ENCODE measurements around the gene CDH4. TPM values are rescaled to one million over a fixed set of nuclear protein-coding genes. Genes with fewer than 3 reads are reported as not detected.

The CDH4 gene
- total and polyA plus RNA-seq, 2 donors (not counting 3 experiments of a cell fraction or from before 2014, with no cell fraction given), result 0.17 to 0.51 TPM

DNA sequence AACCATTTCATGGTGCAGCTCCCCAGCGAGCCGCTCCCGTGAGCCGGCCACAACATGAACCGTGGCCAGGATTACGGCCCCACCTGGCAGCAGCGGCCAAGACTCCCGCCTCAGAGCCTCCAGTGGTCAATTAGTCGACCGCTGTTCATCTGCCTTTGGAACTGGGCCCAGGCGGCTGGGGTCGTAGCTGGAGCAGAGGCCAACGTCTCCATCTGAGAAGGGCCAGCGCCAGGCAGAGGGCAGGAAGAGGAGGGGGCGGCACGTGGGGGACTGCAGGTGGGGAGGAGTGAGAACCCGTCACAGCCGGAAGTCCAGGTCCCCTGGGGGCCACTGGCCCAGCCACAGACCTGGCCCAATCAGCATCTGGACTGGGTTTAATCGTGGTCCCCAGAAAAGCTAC lies 629.4 kb downstream of the CDH4 start:
- intact Hi-C loops (cut with micrococcal nuclease), result no loop called here
- no TSS peak for BruUV-seq (replicated peaks)
- no peaks in the 10 kb centered on the region for H3K4me1 ChIP-seq (ENCODE audit: control insufficient read depth, extremely low read depth, insufficient read depth, low read length)
- POLR2A ChIA-PET, result no interaction called here
- H3K36me3 ChIP-seq (ENCODE audit: control insufficient read depth in 2 of 2, extremely low read depth in 1 of 2, insufficient read depth in 2 of 2, low read length in 2 of 2), result no peaks in the 10 kb centered on the region
- no peak overlapping the region for H3K4me3 ChIP-seq (replicated peaks in 1 of 3; ENCODE audit: insufficient read depth in 1 of 3, low read depth in 1 of 3, low read length in 3 of 3)
- H3K9me3 ChIP-seq (replicated peaks; ENCODE audit: control insufficient read depth, insufficient read depth, low read length), result no peaks in the 10 kb centered on the region
- H3K79me2 ChIP-seq (ENCODE audit: control insufficient read depth, insufficient read depth, low read length), result no peaks in the 10 kb centered on the region
- H3K4me2 ChIP-seq (ENCODE audit: insufficient read depth, low read length), result no peak overlapping the region
- no peaks in the 10 kb centered on the region for H4K20me1 ChIP-seq (replicated peaks; ENCODE audit: control insufficient read depth, extremely low read depth, insufficient read depth, low read length)
- H2AFZ ChIP-seq (ENCODE audit: low read depth, low read length), result no peak overlapping the region
- no peak overlapping the region for H3K27ac ChIP-seq (ENCODE audit: insufficient read depth, low read depth, low read length)
- no peaks in the 10 kb centered on the region for H3K27me3 ChIP-seq (ENCODE audit: control insufficient read depth in 2 of 2, insufficient read depth in 2 of 2, low read length in 2 of 2)
- TF ChIP-seq POLR2A (IDR thresholded peaks at IDR 0.05; ENCODE audit: low read depth, low read length) (no peak), JUN (IDR thresholded peaks at IDR 0.05; ENCODE audit: borderline replicate concordance, insufficient read depth, insufficient read length, low read depth) (no peak), EZH2 (IDR thresholded peaks at IDR 0.05; ENCODE audit: borderline replicate concordance, low read depth, low read length, severe bottlenecking) (no peak), MYC (IDR thresholded peaks at IDR 0.05; ENCODE audit: low read depth, low read length) (no peak), GATA2 (IDR thresholded peaks at IDR 0.05; ENCODE audit: insufficient read depth, insufficient read length, low read depth, low read length) (no peak), FOS (IDR thresholded peaks at IDR 0.05; ENCODE audit: borderline replicate concordance, insufficient read depth, low read length) (no peak), POLR2AphosphoS5 (IDR thresholded peaks at IDR 0.05; ENCODE audit: insufficient read depth, low read depth, low read length) (no peak)
- TF ChIP-seq, protein P1, sequence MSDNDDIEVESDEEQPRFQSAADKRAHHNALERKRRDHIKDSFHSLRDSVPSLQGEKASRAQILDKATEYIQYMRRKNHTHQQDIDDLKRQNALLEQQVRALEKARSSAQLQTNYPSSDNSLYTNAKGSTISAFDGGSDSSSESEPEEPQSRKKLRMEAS (IDR thresholded peaks at IDR 0.05; ENCODE audit: insufficient read depth, insufficient read length), result no peak
- TF ChIP-seq, protein P2, sequence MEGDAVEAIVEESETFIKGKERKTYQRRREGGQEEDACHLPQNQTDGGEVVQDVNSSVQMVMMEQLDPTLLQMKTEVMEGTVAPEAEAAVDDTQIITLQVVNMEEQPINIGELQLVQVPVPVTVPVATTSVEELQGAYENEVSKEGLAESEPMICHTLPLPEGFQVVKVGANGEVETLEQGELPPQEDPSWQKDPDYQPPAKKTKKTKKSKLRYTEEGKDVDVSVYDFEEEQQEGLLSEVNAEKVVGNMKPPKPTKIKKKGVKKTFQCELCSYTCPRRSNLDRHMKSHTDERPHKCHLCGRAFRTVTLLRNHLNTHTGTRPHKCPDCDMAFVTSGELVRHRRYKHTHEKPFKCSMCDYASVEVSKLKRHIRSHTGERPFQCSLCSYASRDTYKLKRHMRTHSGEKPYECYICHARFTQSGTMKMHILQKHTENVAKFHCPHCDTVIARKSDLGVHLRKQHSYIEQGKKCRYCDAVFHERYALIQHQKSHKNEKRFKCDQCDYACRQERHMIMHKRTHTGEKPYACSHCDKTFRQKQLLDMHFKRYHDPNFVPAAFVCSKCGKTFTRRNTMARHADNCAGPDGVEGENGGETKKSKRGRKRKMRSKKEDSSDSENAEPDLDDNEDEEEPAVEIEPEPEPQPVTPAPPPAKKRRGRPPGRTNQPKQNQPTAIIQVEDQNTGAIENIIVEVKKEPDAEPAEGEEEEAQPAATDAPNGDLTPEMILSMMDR (IDR thresholded peaks at IDR 0.05; ENCODE audit: extremely low read depth in 1 of 2, insufficient read depth in 1 of 2, low read depth in 1 of 2, low read length in 2 of 2), result no peak
- CTCF ChIA-PET, result no interaction called here
- H3K9ac ChIP-seq (replicated peaks; ENCODE audit: extremely low read depth, insufficient read depth, low read length), result no peak overlapping the region
- dilution Hi-C loops (cut with MboI; ENCODE audit: extremely low pct_ligation_motif_present, low sequenced_read_pairs), result no loop called here
- no peaks in the 10 kb centered on the region for H3K9me1 ChIP-seq (replicated peaks; ENCODE audit: control insufficient read depth, extremely low read depth, insufficient read depth, low read length)
- DNase-seq (ENCODE audit: low read depth, low spot score) (no peak), FAIRE-seq (no peak)

All from endothelial cell of umbilical vein (primary cell).